ENCODE measurements around the gene COG2. TPM values are rescaled to one million over a fixed set of nuclear protein-coding genes. Genes with fewer than 3 reads are reported as not detected.
"Not testable (repeated sequence)": the region's sequence is repeated elsewhere in the genome, so short reads cannot be mapped to it uniquely, and the experiment has no call there.

Gene COG2
- total RNA-seq, 1 donor from 2014 or later, result 24.3 TPM

GRCh38 chr1:230712470-230712942, 70.2 kb downstream of the COG2 start:
- Mint-ChIP-seq H3K9me3 (ENCODE audit: unreplicated experiment) (no peaks in the 10 kb centered on the region), H3K4me1 (ENCODE audit: unreplicated experiment) (peaks cover 2% of the 10 kb centered on the region), H3K27me3 (ENCODE audit: unreplicated experiment) (peaks cover 9% of the 10 kb centered on the region), H3K36me3 (ENCODE audit: low read depth, unreplicated experiment) (no peaks in the 10 kb centered on the region), H3K4me3 (ENCODE audit: unreplicated experiment) (no peak overlapping the region), H3K27ac (ENCODE audit: unreplicated experiment) (no peak overlapping the region)
- DNase-seq (ENCODE audit: low spot score), result no peak
- TF ChIP-seq, protein P1, sequence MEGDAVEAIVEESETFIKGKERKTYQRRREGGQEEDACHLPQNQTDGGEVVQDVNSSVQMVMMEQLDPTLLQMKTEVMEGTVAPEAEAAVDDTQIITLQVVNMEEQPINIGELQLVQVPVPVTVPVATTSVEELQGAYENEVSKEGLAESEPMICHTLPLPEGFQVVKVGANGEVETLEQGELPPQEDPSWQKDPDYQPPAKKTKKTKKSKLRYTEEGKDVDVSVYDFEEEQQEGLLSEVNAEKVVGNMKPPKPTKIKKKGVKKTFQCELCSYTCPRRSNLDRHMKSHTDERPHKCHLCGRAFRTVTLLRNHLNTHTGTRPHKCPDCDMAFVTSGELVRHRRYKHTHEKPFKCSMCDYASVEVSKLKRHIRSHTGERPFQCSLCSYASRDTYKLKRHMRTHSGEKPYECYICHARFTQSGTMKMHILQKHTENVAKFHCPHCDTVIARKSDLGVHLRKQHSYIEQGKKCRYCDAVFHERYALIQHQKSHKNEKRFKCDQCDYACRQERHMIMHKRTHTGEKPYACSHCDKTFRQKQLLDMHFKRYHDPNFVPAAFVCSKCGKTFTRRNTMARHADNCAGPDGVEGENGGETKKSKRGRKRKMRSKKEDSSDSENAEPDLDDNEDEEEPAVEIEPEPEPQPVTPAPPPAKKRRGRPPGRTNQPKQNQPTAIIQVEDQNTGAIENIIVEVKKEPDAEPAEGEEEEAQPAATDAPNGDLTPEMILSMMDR (IDR thresholded peaks at IDR 0.05; ENCODE audit: unreplicated experiment), result no peak

DNA sequence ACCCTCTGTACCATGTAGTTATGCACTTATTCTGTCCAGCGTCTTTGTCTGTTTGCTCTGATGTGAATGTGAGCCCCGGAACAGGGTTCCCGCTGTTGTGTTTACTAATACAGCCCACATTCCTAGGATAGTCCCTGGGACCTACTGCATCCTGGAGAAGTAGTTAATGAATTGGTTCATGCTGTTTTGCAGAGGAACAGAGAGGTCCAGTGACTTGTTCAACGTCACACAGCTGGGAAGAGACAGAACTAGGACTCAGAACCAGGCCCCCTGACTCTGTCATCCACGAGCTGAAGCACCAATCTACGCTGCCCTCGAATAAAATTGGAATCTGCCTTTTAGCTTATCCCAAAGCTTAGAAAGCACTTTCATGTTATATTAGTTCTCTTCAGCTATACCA, 70.9 kb downstream of the COG2 start:
- Mint-ChIP-seq H3K27ac (ENCODE audit: unreplicated experiment) (no peak overlapping the region), H3K4me3 (ENCODE audit: unreplicated experiment) (no peak overlapping the region)

GRCh38 chr1:230713547-230713914, 71.2 kb downstream of the COG2 start:
- H3K27me3 Mint-ChIP-seq (ENCODE audit: unreplicated experiment), result peaks cover 9% of the 10 kb centered on the region
- H3K9me3 Mint-ChIP-seq (ENCODE audit: unreplicated experiment), result no peaks in the 10 kb centered on the region
- no peak for DNase-seq (ENCODE audit: low spot score)
- H3K36me3 Mint-ChIP-seq (ENCODE audit: low read depth, unreplicated experiment), result no peaks in the 10 kb centered on the region
- TF ChIP-seq, protein P1 (IDR thresholded peaks at IDR 0.05; ENCODE audit: unreplicated experiment), result no peak
- H3K4me3 Mint-ChIP-seq (ENCODE audit: unreplicated experiment), result no peak overlapping the region
- H3K4me1 Mint-ChIP-seq (ENCODE audit: unreplicated experiment), result peaks cover 2% of the 10 kb centered on the region
- no peak overlapping the region for H3K27ac Mint-ChIP-seq (ENCODE audit: unreplicated experiment)

More for the DNA sequence above, 70.9 kb downstream of the COG2 start:
- Mint-ChIP-seq H3K36me3 (ENCODE audit: low read depth, unreplicated experiment) (no peaks in the 10 kb centered on the region), H3K27me3 (ENCODE audit: unreplicated experiment) (peaks cover 9% of the 10 kb centered on the region), H3K9me3 (ENCODE audit: unreplicated experiment) (no peaks in the 10 kb centered on the region), H3K4me1 (ENCODE audit: unreplicated experiment) (peaks cover 2% of the 10 kb centered on the region)
- TF ChIP-seq, protein P1 (IDR thresholded peaks at IDR 0.05; ENCODE audit: unreplicated experiment), result no peak
- no peak for DNase-seq (ENCODE audit: low spot score)

DNA sequence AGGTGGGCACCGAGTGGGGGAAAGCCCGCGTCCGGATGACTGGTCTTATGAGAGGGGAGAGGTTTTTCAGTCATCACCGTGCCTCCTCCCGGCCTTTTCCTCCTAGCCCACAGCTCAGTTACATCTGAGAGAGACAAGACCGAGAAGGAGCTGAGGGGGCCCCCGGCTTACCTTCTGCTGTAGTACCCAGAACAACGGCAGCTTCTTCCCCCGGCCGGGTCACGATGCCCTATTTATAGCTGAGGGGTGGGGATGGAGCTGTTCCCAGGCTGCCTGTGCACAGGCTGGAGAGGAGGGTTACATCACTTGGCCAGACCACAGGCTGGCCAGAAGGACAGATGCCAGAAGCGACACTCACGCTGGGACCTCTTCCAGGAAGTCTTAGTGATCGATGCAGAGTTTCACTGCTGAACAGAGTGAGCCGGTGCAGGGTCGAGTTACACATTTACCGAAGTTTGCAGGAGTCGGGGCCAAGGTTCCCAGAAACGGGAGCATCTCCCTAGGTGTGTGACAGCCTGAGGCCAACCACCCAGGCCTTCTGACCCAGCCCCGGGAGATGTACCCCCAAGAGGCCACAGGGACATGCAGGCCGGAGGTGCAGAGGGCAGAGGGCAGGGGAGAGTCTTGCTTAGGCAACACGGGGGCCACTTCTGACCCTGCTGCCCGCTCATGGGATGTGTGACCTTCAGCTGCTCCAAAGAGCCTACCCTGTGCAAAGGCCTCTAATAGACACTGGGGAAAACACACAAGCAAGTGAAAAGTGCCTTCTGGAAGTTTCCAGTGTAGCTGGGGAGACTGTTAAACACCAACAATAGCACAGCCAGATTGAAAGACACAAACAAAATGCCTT, 71.9 kb downstream of the COG2 start, which contains the start of gene AGT:
AGT (minus strand) TSS at position 208 of the 850 bp plus-strand sequence. CDS start 3,299 bp downstream, outside the sequence.
- H3K27ac Mint-ChIP-seq (ENCODE audit: unreplicated experiment), result no peak within 1 kb of the TSS
- H3K27me3 Mint-ChIP-seq (ENCODE audit: unreplicated experiment), result peaks cover 9% of the 10 kb centered on the region
- H3K4me3 Mint-ChIP-seq (ENCODE audit: unreplicated experiment), result no peak within 1 kb of the TSS
- no peaks in the 10 kb centered on the region for H3K9me3 Mint-ChIP-seq (ENCODE audit: unreplicated experiment)
- H3K4me1 Mint-ChIP-seq (ENCODE audit: unreplicated experiment), result peaks cover 2% of the 10 kb centered on the region
- TF ChIP-seq, protein P1 (IDR thresholded peaks at IDR 0.05; ENCODE audit: unreplicated experiment), result no peak
- no peaks in the 10 kb centered on the region for H3K36me3 Mint-ChIP-seq (ENCODE audit: low read depth, unreplicated experiment)
- no peak for DNase-seq (ENCODE audit: low spot score)

DNA sequence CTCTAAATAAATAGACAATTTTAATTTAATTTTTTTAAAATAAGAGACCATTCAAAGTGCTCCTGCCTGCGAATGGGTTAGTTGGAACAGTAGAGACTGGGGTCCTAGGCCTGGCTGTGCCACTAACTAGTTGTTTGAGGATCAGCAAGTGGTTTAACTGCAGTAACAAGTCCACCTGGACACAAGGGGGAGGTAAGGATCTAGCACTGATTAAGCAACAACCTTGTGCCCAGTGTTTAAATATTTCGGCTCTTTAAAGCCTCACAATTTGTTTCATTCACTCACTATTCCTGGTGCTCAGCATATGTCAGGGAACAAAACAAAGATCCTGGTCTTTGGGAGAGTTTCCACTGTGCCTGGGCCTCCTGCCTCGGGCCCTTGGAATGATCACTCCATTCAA, 73.2 kb downstream of the COG2 start:
- no peak for DNase-seq (ENCODE audit: low spot score)
- Mint-ChIP-seq H3K36me3 (ENCODE audit: low read depth, unreplicated experiment) (no peaks in the 10 kb centered on the region), H3K27ac (ENCODE audit: unreplicated experiment) (no peak overlapping the region), H3K4me1 (ENCODE audit: unreplicated experiment) (peaks cover 2% of the 10 kb centered on the region), H3K27me3 (ENCODE audit: unreplicated experiment) (peaks cover 9% of the 10 kb centered on the region), H3K9me3 (ENCODE audit: unreplicated experiment) (no peaks in the 10 kb centered on the region), H3K4me3 (ENCODE audit: unreplicated experiment) (no peak overlapping the region)
- TF ChIP-seq, protein P1 (IDR thresholded peaks at IDR 0.05; ENCODE audit: unreplicated experiment), result no peak

DNA sequence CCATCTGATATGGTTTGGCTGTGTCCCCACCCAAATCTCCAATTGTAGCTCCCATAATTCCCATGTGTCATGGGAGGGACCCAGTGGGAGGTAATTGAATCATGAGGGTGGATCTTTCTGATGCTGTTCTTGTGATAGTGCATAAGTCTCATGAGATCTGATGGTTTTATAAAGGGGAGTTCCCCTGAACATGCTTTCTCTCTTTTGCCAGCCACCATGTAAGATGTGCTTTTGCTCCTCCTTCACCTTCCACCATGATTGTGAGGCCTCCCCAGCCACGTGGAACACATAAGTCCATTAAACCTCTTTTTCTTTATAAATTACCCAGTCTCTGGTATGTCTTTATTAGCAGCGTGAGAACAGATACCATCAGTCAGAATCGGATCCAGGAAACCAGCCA, 74.2 kb downstream of the COG2 start:
- H3K27me3 Mint-ChIP-seq (ENCODE audit: unreplicated experiment); H3K36me3 Mint-ChIP-seq (ENCODE audit: low read depth, unreplicated experiment); H3K4me1 Mint-ChIP-seq (ENCODE audit: unreplicated experiment); DNase-seq (ENCODE audit: low spot score); H3K9me3 Mint-ChIP-seq (ENCODE audit: unreplicated experiment); H3K27ac Mint-ChIP-seq (ENCODE audit: unreplicated experiment); H3K4me3 Mint-ChIP-seq (ENCODE audit: unreplicated experiment): not testable (repeated sequence)

All from endothelial cell (in vitro differentiated cells).